Thoracic aorta (tissue), 2 donors: ENCODE data around the gene IL15RA. TPM values are rescaled to one million over a fixed set of nuclear protein-coding genes. Genes with fewer than 3 reads are reported as not detected.

Experiments
- ATAC-seq: fragments of 150-250 bp; one replicate; pipeline ENCODE4 v1.8.0; 2017; ENCODE audit warnings: low read depth; ENCODE audit not compliant: insufficient number of reproducible peaks, low FRiP score
- DNase-seq: peaks from one replicate; pipeline ENCODE4 v3.0.0-alpha.2; 2020; ENCODE audit warnings: low spot score
- H3K27ac ChIP-seq, 2 donors: fragments of 200-600 bp; sonication (generic); 1 replicate in 1 of 2; 2 replicates in 1 of 2; pipeline ENCODE4 v1.5.1; 2016; ENCODE audit warnings: mild to moderate bottlenecking in 2 of 2, moderate library complexity in 2 of 2
- H3K27me3 ChIP-seq: fragments of 200-600 bp; sonication (generic); replicated peaks from 2 replicates; pipeline ENCODE4 v1.6.0; 2016; ENCODE audit warnings: mild to moderate bottlenecking; ENCODE audit not compliant: insufficient read depth
- H3K36me3 ChIP-seq: fragments of 200-600 bp; sonication (generic); one replicate; pipeline ENCODE4 v1.5.1; 2016
- H3K4me1 ChIP-seq, 2 donors: fragments of 200-600 bp; sonication (generic); 1 replicate in 1 of 2; 2 replicates in 1 of 2; pipeline versions ENCODE4 v1.5.1 to v1.6.0; 2016; ENCODE audit warnings: low read depth in 2 of 2, mild to moderate bottlenecking in 1 of 2; ENCODE audit not compliant: control insufficient read depth in 1 of 2
- H3K4me3 ChIP-seq: fragments of 200-600 bp; sonication (generic); 2 replicates; pipeline ENCODE4 v1.5.1; 2016; ENCODE audit warnings: mild to moderate bottlenecking
- H3K9me3 ChIP-seq: fragments of 200-600 bp; sonication (generic); 2 replicates; pipeline ENCODE4 v1.5.1; 2016
- total RNA-seq, 2 donors: library from RNA; depleted of rRNA; stranded (reverse); fragments of >200 nt; gene quantifications; one replicate each; pipeline versions ENCODE4 v1.1.0 to v1.2.3, GENCODE V29; 2016
- TF ChIP-seq, protein P1 (sequence below): fragments of 200-600 bp; sonication (generic); IDR thresholded peaks from one replicate; pipeline ENCODE4 v1.5.1; 2019; ENCODE audit warnings: antibody characterized with exemption

Gene IL15RA
- total RNA-seq, 2 donors from 2014 or later: 34.4 to 44.1 TPM

- H3K4me1 ChIP-seq: peaks cover 0 to 5% of the 10 kb centered on the region in 2 donors
- ATAC-seq (no peak), DNase-seq (no peak)
- no peaks in the 10 kb centered on the region for H3K36me3 ChIP-seq
- no peak overlapping the region for H3K27ac ChIP-seq
- H3K4me3 ChIP-seq: no peak overlapping the region
- no peaks in the 10 kb centered on the region for H3K27me3 ChIP-seq
- TF ChIP-seq, protein P1, sequence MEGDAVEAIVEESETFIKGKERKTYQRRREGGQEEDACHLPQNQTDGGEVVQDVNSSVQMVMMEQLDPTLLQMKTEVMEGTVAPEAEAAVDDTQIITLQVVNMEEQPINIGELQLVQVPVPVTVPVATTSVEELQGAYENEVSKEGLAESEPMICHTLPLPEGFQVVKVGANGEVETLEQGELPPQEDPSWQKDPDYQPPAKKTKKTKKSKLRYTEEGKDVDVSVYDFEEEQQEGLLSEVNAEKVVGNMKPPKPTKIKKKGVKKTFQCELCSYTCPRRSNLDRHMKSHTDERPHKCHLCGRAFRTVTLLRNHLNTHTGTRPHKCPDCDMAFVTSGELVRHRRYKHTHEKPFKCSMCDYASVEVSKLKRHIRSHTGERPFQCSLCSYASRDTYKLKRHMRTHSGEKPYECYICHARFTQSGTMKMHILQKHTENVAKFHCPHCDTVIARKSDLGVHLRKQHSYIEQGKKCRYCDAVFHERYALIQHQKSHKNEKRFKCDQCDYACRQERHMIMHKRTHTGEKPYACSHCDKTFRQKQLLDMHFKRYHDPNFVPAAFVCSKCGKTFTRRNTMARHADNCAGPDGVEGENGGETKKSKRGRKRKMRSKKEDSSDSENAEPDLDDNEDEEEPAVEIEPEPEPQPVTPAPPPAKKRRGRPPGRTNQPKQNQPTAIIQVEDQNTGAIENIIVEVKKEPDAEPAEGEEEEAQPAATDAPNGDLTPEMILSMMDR: no peak
- H3K9me3 ChIP-seq: no peaks in the 10 kb centered on the region
Measured at GRCh38 chr10:6022660-6023059, 45.3 kb upstream of the IL15RA start.

GRCh38 chr10:6020826-6021225 is 43.5 kb upstream of the IL15RA start:
- H3K36me3 ChIP-seq: no peaks in the 10 kb centered on the region
- H3K9me3 ChIP-seq: no peaks in the 10 kb centered on the region
- H3K4me3 ChIP-seq: no peak overlapping the region
- DNase-seq (no peak), ATAC-seq (no peak)
- TF ChIP-seq, protein P1: no peak
- no peak overlapping the region for H3K27ac ChIP-seq
- H3K27me3 ChIP-seq: no peaks in the 10 kb centered on the region
- peaks cover 0 to 5% of the 10 kb centered on the region in 2 donors for H3K4me1 ChIP-seq

GRCh38 chr10:6019796-6020195 is 42.5 kb upstream of the IL15RA start:
- no peaks in the 10 kb centered on the region for H3K9me3 ChIP-seq
- H3K27ac ChIP-seq: no peak overlapping the region
- TF ChIP-seq, protein P1: no peak
- no peak overlapping the region for H3K4me3 ChIP-seq
- no peaks in the 10 kb centered on the region for H3K27me3 ChIP-seq
- peaks cover 0 to 5% of the 10 kb centered on the region in 2 donors for H3K4me1 ChIP-seq
- no peaks in the 10 kb centered on the region for H3K36me3 ChIP-seq
- ATAC-seq (no peak), DNase-seq (no peak)

- peaks cover 0 to 5% of the 10 kb centered on the region in 2 donors for H3K4me1 ChIP-seq
- no peak overlapping the region for H3K4me3 ChIP-seq
- ATAC-seq: no peak
- H3K36me3 ChIP-seq: no peaks in the 10 kb centered on the region
- no peak overlapping the region for H3K27ac ChIP-seq
- no peaks in the 10 kb centered on the region for H3K9me3 ChIP-seq
- DNase-seq: no peak
- H3K27me3 ChIP-seq: no peaks in the 10 kb centered on the region
- TF ChIP-seq, protein P1: no peak
Measured at GRCh38 chr10:6019010-6019782, 41.9 kb upstream of the IL15RA start.

GRCh38 chr10:6018422-6018821 is 41.1 kb upstream of the IL15RA start:
- H3K4me3 ChIP-seq: no peak overlapping the region
- no peaks in the 10 kb centered on the region for H3K9me3 ChIP-seq
- H3K27ac ChIP-seq: no peak overlapping the region
- DNase-seq (no peak), ATAC-seq (no peak)
- no peaks in the 10 kb centered on the region for H3K4me1 ChIP-seq
- TF ChIP-seq, protein P1: no peak
- no peaks in the 10 kb centered on the region for H3K27me3 ChIP-seq
- H3K36me3 ChIP-seq: no peaks in the 10 kb centered on the region
